Central memory CD8-positive, alpha-beta T cell (primary cell): ENCODE data around the gene HIBCH.

Experiments
- ATAC-seq: fragments of 150-1000 bp; cut with Tn5 transposase; replicated peaks from 2 replicates; pipeline ENCODE4 v1.10.0; 2022; ENCODE audit warnings: mild to moderate bottlenecking, moderate FRiP score, moderate number of reproducible peaks; ENCODE audit not compliant: poor library complexity, severe bottlenecking; ENCODE audit errors: extremely low read depth
- DNase-seq, 2 donors: peaks; one replicate each; pipeline ENCODE4 v3.0.0; 2021; ENCODE audit warnings: low spot score in 2 of 2
- H3K27ac Mint-ChIP-seq: one replicate; pipeline ENCODE4 v1.8.0; 2022; ENCODE audit warnings: low read depth, mild to moderate bottlenecking, moderate library complexity, mixed read lengths
- H3K27me3 Mint-ChIP-seq: one replicate; pipeline ENCODE4 v1.8.0; 2022; ENCODE audit warnings: mixed read lengths
- H3K36me3 Mint-ChIP-seq: one replicate; pipeline ENCODE4 v1.8.0; 2022; ENCODE audit warnings: mild to moderate bottlenecking, moderate library complexity, mixed read lengths; ENCODE audit not compliant: insufficient read depth
- H3K4me1 Mint-ChIP-seq: one replicate; pipeline ENCODE4 v1.8.0; 2022; ENCODE audit warnings: mixed read lengths
- H3K4me3 Mint-ChIP-seq: one replicate; pipeline ENCODE4 v1.8.0; 2022; ENCODE audit warnings: mild to moderate bottlenecking, moderate library complexity, mixed read lengths
- H3K9me3 Mint-ChIP-seq: one replicate; pipeline ENCODE4 v1.8.0; 2022; ENCODE audit warnings: mixed read lengths

The HIBCH gene

GRCh38 chr2:190184460-190184859, 135.2 kb downstream of the HIBCH start:
- Mint-ChIP-seq H3K4me1 (peaks cover 6% of the 10 kb centered on the region), H3K4me3 (no peak overlapping the region), H3K36me3 (peaks cover 2% of the 10 kb centered on the region), H3K9me3 (no peaks in the 10 kb centered on the region), H3K27me3 (peaks cover 23% of the 10 kb centered on the region), H3K27ac (no peak overlapping the region)
- DNase-seq (no peak), ATAC-seq (no peak)

- ATAC-seq (no peak), DNase-seq (no peak)
- Mint-ChIP-seq H3K27me3 (peaks cover 29% of the 10 kb centered on the region), H3K4me1 (peaks cover 6% of the 10 kb centered on the region), H3K4me3 (no peak overlapping the region), H3K36me3 (no peaks in the 10 kb centered on the region), H3K27ac (no peak overlapping the region), H3K9me3 (no peaks in the 10 kb centered on the region)
Observed at GRCh38 chr2:190183539-190183938, 136.1 kb downstream of the HIBCH start.

- DNase-seq (no peak), ATAC-seq (no peak)
- H3K27me3 Mint-ChIP-seq: peaks cover 44% of the 10 kb centered on the region
- no peaks in the 10 kb centered on the region for H3K9me3 Mint-ChIP-seq
- H3K36me3 Mint-ChIP-seq: no peaks in the 10 kb centered on the region
- H3K4me3 Mint-ChIP-seq: no peak overlapping the region
- H3K4me1 Mint-ChIP-seq: peaks cover 6% of the 10 kb centered on the region
- H3K27ac Mint-ChIP-seq: no peak overlapping the region
Observed at GRCh38 chr2:190182071-190182524, 137.5 kb downstream of the HIBCH start.

GRCh38 chr2:190181123-190181669, 138.4 kb downstream of the HIBCH start:
- no peak overlapping the region for H3K27ac Mint-ChIP-seq
- no peak for ATAC-seq
- H3K4me1 Mint-ChIP-seq: peaks cover 6% of the 10 kb centered on the region
- peaks cover 48% of the 10 kb centered on the region for H3K27me3 Mint-ChIP-seq
- H3K36me3 Mint-ChIP-seq: no peaks in the 10 kb centered on the region
- DNase-seq: no peak
- H3K4me3 Mint-ChIP-seq: peak overlapping the region; percentile 17
- H3K9me3 Mint-ChIP-seq: no peaks in the 10 kb centered on the region

GRCh38 chr2:190180313-190181122, 139.1 kb downstream of the HIBCH start:
- H3K9me3 Mint-ChIP-seq: no peaks in the 10 kb centered on the region
- H3K4me1 Mint-ChIP-seq: peaks cover 6% of the 10 kb centered on the region
- ATAC-seq (peak; percentile 44), DNase-seq (no peak)
- H3K27me3 Mint-ChIP-seq: peaks cover 48% of the 10 kb centered on the region
- peak overlapping the region; percentile 60 for H3K4me3 Mint-ChIP-seq
- H3K27ac Mint-ChIP-seq: no peak overlapping the region
- H3K36me3 Mint-ChIP-seq: no peaks in the 10 kb centered on the region

GRCh38 chr2:190179754-190180312, 139.8 kb downstream of the HIBCH start:
- ATAC-seq (no peak), DNase-seq (no peak)
- peaks cover 6% of the 10 kb centered on the region for H3K4me1 Mint-ChIP-seq
- no peaks in the 10 kb centered on the region for H3K36me3 Mint-ChIP-seq
- peak overlapping the region; percentile 60 for H3K4me3 Mint-ChIP-seq
- H3K9me3 Mint-ChIP-seq: no peaks in the 10 kb centered on the region
- peaks cover 54% of the 10 kb centered on the region for H3K27me3 Mint-ChIP-seq
- no peak overlapping the region for H3K27ac Mint-ChIP-seq

- Mint-ChIP-seq H3K9me3 (peaks cover 9% of the 10 kb centered on the region), H3K36me3 (no peaks in the 10 kb centered on the region), H3K4me3 (no peak overlapping the region), H3K27ac (no peak overlapping the region), H3K27me3 (peaks cover 70% of the 10 kb centered on the region), H3K4me1 (peaks cover 6% of the 10 kb centered on the region)
- no peak for ATAC-seq
- DNase-seq: no peak
Observed at GRCh38 chr2:190178066-190178722, 141.4 kb downstream of the HIBCH start.

- H3K27me3 Mint-ChIP-seq: peaks cover 70% of the 10 kb centered on the region
- ATAC-seq: no peak
- H3K9me3 Mint-ChIP-seq: peaks cover 9% of the 10 kb centered on the region
- H3K36me3 Mint-ChIP-seq: peaks cover 3% of the 10 kb centered on the region
- no peak for DNase-seq
- H3K27ac Mint-ChIP-seq: no peak overlapping the region
- peaks cover 6% of the 10 kb centered on the region for H3K4me1 Mint-ChIP-seq
- H3K4me3 Mint-ChIP-seq: no peak overlapping the region
Observed at GRCh38 chr2:190177249-190178040, 142.2 kb downstream of the HIBCH start.

GRCh38 chr2:190173392-190173791, 146.2 kb downstream of the HIBCH start:
- peaks cover 3% of the 10 kb centered on the region for H3K36me3 Mint-ChIP-seq
- peaks cover 39% of the 10 kb centered on the region for H3K27me3 Mint-ChIP-seq
- DNase-seq (no peak), ATAC-seq (no peak)
- H3K4me3 Mint-ChIP-seq: no peak overlapping the region
- no peak overlapping the region for H3K27ac Mint-ChIP-seq
- H3K4me1 Mint-ChIP-seq: no peaks in the 10 kb centered on the region
- H3K9me3 Mint-ChIP-seq: peaks cover 16% of the 10 kb centered on the region

GRCh38 chr2:190170673-190171072, 149.0 kb downstream of the HIBCH start:
- DNase-seq (no peak), ATAC-seq (no peak)
- Mint-ChIP-seq H3K27ac (no peak overlapping the region), H3K4me1 (no peaks in the 10 kb centered on the region), H3K36me3 (peaks cover 3% of the 10 kb centered on the region), H3K4me3 (no peak overlapping the region), H3K27me3 (peaks cover 22% of the 10 kb centered on the region), H3K9me3 (peaks cover 18% of the 10 kb centered on the region)

- peaks cover 3% of the 10 kb centered on the region for H3K36me3 Mint-ChIP-seq
- no peak overlapping the region for H3K27ac Mint-ChIP-seq
- no peaks in the 10 kb centered on the region for H3K4me1 Mint-ChIP-seq
- DNase-seq (no peak), ATAC-seq (no peak)
- H3K4me3 Mint-ChIP-seq: no peak overlapping the region
- peaks cover 17% of the 10 kb centered on the region for H3K9me3 Mint-ChIP-seq
- peaks cover 12% of the 10 kb centered on the region for H3K27me3 Mint-ChIP-seq
Observed at GRCh38 chr2:190169221-190170072, 150.2 kb downstream of the HIBCH start.
